K562 (cell line): ENCODE data around the gene HSF2. TPM values are rescaled to one million over a fixed set of nuclear protein-coding genes. Genes with fewer than 3 reads are reported as not detected.

Experiments used
- ATAC-seq: fragments of 200-7000 bp; cut with Tn5 transposase; 3 replicates; pipeline ENCODE4 v1.9.1; 2020; ENCODE audit warnings: moderate library complexity
- BruUV-seq: library from RNA; stranded (reverse); fragments of 400-500 nt; replicated peaks from 2 replicates; lab custom pipeline; 2021; lab: Mats Ljungman, UMichigan
- CTCF ChIA-PET: fragments of 300-600 bp; formaldehyde crosslinking; extraction: SDS; loops from one replicate; lab custom pipeline; 2021; ENCODE audit warnings: low intra/inter-chr PET ratio; lab: Yijun Ruan, JAX
- POLR2A ChIA-PET: fragments of 300-600, 350-650 bp; sonication (Branson Sonifier 250); formaldehyde crosslinking; extraction: SDS; loops from one replicate; lab custom pipeline; 2021; ENCODE audit warnings: antibody characterized with exemption, inconsistent platforms; lab: Yijun Ruan, JAX
- DNase-seq, 4 experiments: peaks; one replicate each; pipeline versions ENCODE4 v3.0.0 to v3.0.0-alpha.2; 2011 to 2018; ENCODE audit warnings: low spot score in 3 of 4, mixed read lengths in 3 of 4; ENCODE audit errors: extremely low read depth in 1 of 4
- FAIRE-seq: peaks from 2 replicates; lab custom pipeline; 2011; peaks lifted over from hg19 to GRCh38; lab: Jason Lieb, UNC
- H2AFZ ChIP-seq: 2 replicates; pipeline ENCODE4 v1.6.0; 2011; ENCODE audit warnings: low read depth, low read length, control low read depth, inconsistent platforms
- H3K27ac ChIP-seq: fragments of 200-600 bp; 3 replicates; pipeline ENCODE4 v1.8.0; 2011; ENCODE audit warnings: low read depth, mild to moderate bottlenecking, control low read depth, inconsistent platforms, low read length, moderate library complexity, mixed read lengths; ENCODE audit errors: extremely low read depth
- H3K27me3 ChIP-seq, 2 experiments: fragments of 300-600 bp in 1 of 2; 2 replicates in 1 of 2; 3 replicates in 1 of 2; pipeline versions ENCODE4 v1.6.0 to v1.8.0; 2011; ENCODE audit warnings: inconsistent platforms in 2 of 2, low read length in 2 of 2, mild to moderate bottlenecking in 1 of 2, mixed read lengths in 1 of 2, moderate library complexity in 1 of 2; ENCODE audit not compliant: control insufficient read depth in 2 of 2, insufficient read depth in 2 of 2
- H3K36me3 ChIP-seq: fragments of 300-600 bp; 3 replicates; pipeline ENCODE4 v1.8.0; 2011; ENCODE audit warnings: mild to moderate bottlenecking, low read length, inconsistent platforms; ENCODE audit not compliant: control insufficient read depth, insufficient read depth
- H3K4me1 ChIP-seq, 2 experiments: fragments of 200-600 bp in 1 of 2; replicated peaks in 1 of 2; 2 replicates in 1 of 2; 3 replicates in 1 of 2; pipeline versions ENCODE4 v1.5.1 to v1.8.0; 2011; ENCODE audit warnings: inconsistent platforms in 2 of 2, low read length in 2 of 2, mild to moderate bottlenecking in 1 of 2, mixed read lengths in 1 of 2, moderate library complexity in 1 of 2; ENCODE audit not compliant: control insufficient read depth in 2 of 2, insufficient read depth in 2 of 2
- H3K4me2 ChIP-seq: 2 replicates; pipeline ENCODE4 v1.6.1; 2011; ENCODE audit warnings: low read length, control low read depth, inconsistent platforms, mixed read lengths; ENCODE audit not compliant: insufficient read depth
- H3K4me3 ChIP-seq: fragments of 200-600 bp; sonication (generic), shearing (Covaris generic); 2 replicates; pipeline ENCODE4 v1.5.1; 2016; ENCODE audit warnings: control low read depth, inconsistent platforms
- H3K79me2 ChIP-seq: fragments of 200-600 bp; 3 replicates; pipeline ENCODE4 v1.8.0; 2011; ENCODE audit warnings: low read length, inconsistent platforms; ENCODE audit not compliant: control insufficient read depth, insufficient read depth
- H3K9ac ChIP-seq, 2 experiments: 2 replicates each; pipeline versions ENCODE4 v1.6.0 to v1.6.1; 2011; ENCODE audit warnings: low read depth in 2 of 2, low read length in 2 of 2, control low read depth in 1 of 2, inconsistent platforms in 1 of 2, mild to moderate bottlenecking in 1 of 2, mixed read lengths in 1 of 2; ENCODE audit not compliant: insufficient read depth in 1 of 2
- H3K9me1 ChIP-seq: one replicate; pipeline ENCODE4 v1.6.0; 2011; ENCODE audit warnings: inconsistent platforms, mild to moderate bottlenecking, low read length, moderate library complexity; ENCODE audit not compliant: control insufficient read depth, insufficient read depth
- H3K9me3 ChIP-seq: replicated peaks from 2 replicates; pipeline ENCODE4 v1.5.1; 2011; ENCODE audit warnings: low read depth, low read length, inconsistent platforms; ENCODE audit not compliant: control insufficient read depth, insufficient read depth
- H4K20me1 ChIP-seq: replicated peaks from 2 replicates; pipeline ENCODE4 v1.6.1; 2011; ENCODE audit warnings: low read length, inconsistent platforms, mixed read lengths; ENCODE audit not compliant: control insufficient read depth, insufficient read depth
- E2F3 ChIP-seq: fragments of 250-450 bp; sonication (Bioruptor Pico); IDR thresholded peaks from 2 replicates; pipeline ENCODE4 v1.4.0; 2020; ENCODE audit warnings: mild to moderate bottlenecking
- HDGF ChIP-seq: fragments of 450-650 bp; IDR thresholded peaks from 2 replicates; pipeline ENCODE4 v1.6.1; 2016
- SMARCB1 ChIP-seq: IDR thresholded peaks from 2 replicates; pipeline ENCODE4 v1.6.1; 2011; ENCODE audit warnings: improper control_type of control experiment, low read depth; ENCODE audit not compliant: insufficient read length
- TEAD4 ChIP-seq, 2 experiments: sonication (generic) in 1 of 2; formaldehyde crosslinking in 1 of 2; IDR thresholded peaks; 2 replicates each; pipeline versions ENCODE4 v1.6.1 to v1.8.0; 2012 to 2022; ENCODE audit warnings: borderline replicate concordance in 1 of 2, inconsistent platforms in 1 of 2, low read length in 1 of 2, mild to moderate bottlenecking in 1 of 2, missing genetic modification reagents in 1 of 2
- TRIM28 ChIP-seq: fragments of 450-650 bp; IDR thresholded peaks from 2 replicates; pipeline ENCODE4 v1.6.1; 2017
- USF2 ChIP-seq: sonication (generic); formaldehyde crosslinking; IDR thresholded peaks from 2 replicates; pipeline ENCODE4 v1.5.0; 2020; ENCODE audit warnings: missing genetic modification reagents
- ZNF318 ChIP-seq, 2 experiments: fragments of 450-650 bp; IDR thresholded peaks; 2 replicates each; pipeline ENCODE4 v1.6.1; 2016; ENCODE audit warnings: mild to moderate bottlenecking in 2 of 2, borderline replicate concordance in 1 of 2, low read depth in 1 of 2, moderate library complexity in 1 of 2
- ZNF408 ChIP-seq: fragments of 250-450 bp; sonication (Bioruptor Pico); IDR thresholded peaks from 2 replicates; pipeline ENCODE4 v1.4.0; 2020; ENCODE audit warnings: low read depth, mild to moderate bottlenecking, moderate library complexity
- ZNF717 ChIP-seq: fragments of 250-450 bp; sonication (Bioruptor Pico); IDR thresholded peaks from 2 replicates; pipeline ENCODE4 v1.5.0; 2021
- ZNF778 ChIP-seq: fragments of 450-650 bp; formaldehyde crosslinking; IDR thresholded peaks from 2 replicates; pipeline ENCODE4 v1.4.0; 2020; ENCODE audit warnings: mild to moderate bottlenecking, moderate library complexity
- WGBS: fragments of 100-300 bp; shearing (Covaris generic); methylation state at CpG from one replicate; pipeline ENCODE4 v1.1.6; 2016; ENCODE audit warnings: low coverage, mixed read lengths; ENCODE audit not compliant: insufficient coverage; ENCODE audit errors: missing lambda C conversion rate; 5-methylcytosine and 5-hydroxymethylcytosine counted together
- in situ Hi-C: fragments of 300-500 bp; cut with MboI; formaldehyde crosslinking; loops from 4 replicates; pipeline ENCODE4 v1.15.0; 2018; ENCODE audit warnings: inconsistent platforms, mixed read lengths
- intact Hi-C: fragments of 100-400 bp; cut with micrococcal nuclease; formaldehyde crosslinking; loops from 2 replicates; pipeline ENCODE4 v1.14.2; 2022
- polyA plus RNA-seq, 8 experiments: library from polyadenylated mRNA; depleted of rRNA in 4 of 8; stranded (reverse) in 5 of 8; unstranded in 3 of 8; fragments of >200 nt; fragmentation: Nextera tagmentation in 2 of 8; fragmentation: Illumina TruSeq in 1 of 8; extraction: Ambion mirVana in 2 of 8; extraction: Trizol in 1 of 8; gene quantifications; 2 replicates each; pipeline versions ENCODE4 v1.2.1 to v1.2.3, GENCODE V29; 2011 to 2014; ENCODE audit warnings: inconsistent platforms in 1 of 8, missing spikeins in 1 of 8
- total RNA-seq, 7 experiments: library from RNA; depleted of rRNA in 6 of 7; stranded (reverse); fragments of >200 nt in 6 of 7; fragmentation: Illumina TruSeq in 2 of 7; extraction: Trizol in 2 of 7; gene quantifications; 2 replicates each; pipeline versions ENCODE4 v1.2.1 to v1.2.3, GENCODE V29; 2011 to 2021; ENCODE audit warnings: low replicate concordance in 1 of 7

The HSF2 gene
- total and polyA plus RNA-seq, 9 of the 15 experiments (the other 6 are each of a cell fraction or from before 2014, with no cell fraction given) = 19.1 to 73.1 (median 29.2) TPM

GRCh38 chr6:122449069-122449468 is 49.6 kb downstream of the HSF2 start:
- H3K4me3 ChIP-seq = no peak overlapping the region
- no peak for FAIRE-seq
- in situ Hi-C loops = no loop called here

More at GRCh38 chr6:122449069-122449468, 49.6 kb downstream of the HSF2 start:
- H3K9me3 ChIP-seq = no peaks in the 10 kb centered on the region
- peaks cover 85% of the 10 kb centered on the region for H3K36me3 ChIP-seq
- CTCF ChIA-PET = no interaction called here
- POLR2A ChIA-PET = interaction anchor here (0.7 kb wide), 1 partner anchor 35 kb away, joined by 3 read pairs; no protein-coding TSS in a partner anchor
- intact Hi-C loops = no loop called here
- H3K4me2 ChIP-seq = no peak overlapping the region
- no TSS peak for BruUV-seq
- no peaks in the 10 kb centered on the region for H3K9me1 ChIP-seq
- H4K20me1 ChIP-seq = no peaks in the 10 kb centered on the region
- no peak for ATAC-seq
- H3K79me2 ChIP-seq = no peaks in the 10 kb centered on the region
- WGBS = 100% methylated on average over 1 of the region's 1 CpG
- no peaks in the 10 kb centered on the region for H3K27me3 ChIP-seq
- no peaks in the 10 kb centered on the region for H3K4me1 ChIP-seq
- H3K9ac ChIP-seq = no peak overlapping the region
- H2AFZ ChIP-seq = no peak overlapping the region
- TF ChIP-seq TEAD4 (IDR thresholded peaks at IDR 0.05; ENCODE audit: low read length) (no peak), TEAD4 (CRISPR knock-in tag; IDR thresholded peaks at IDR 0.05; ENCODE audit: borderline replicate concordance) (no peak), SMARCB1 (no peak), E2F3 (CRISPR knock-in tag) (no peak), TRIM28 (no peak), ZNF318 (IDR thresholded peaks at IDR 0.05; ENCODE audit: borderline replicate concordance in 1 of 2, low read depth in 1 of 2) (no peak), HDGF (no peak), USF2 (no peak), ZNF408 (CRISPR knock-in tag) (no peak), ZNF778 (CRISPR knock-in tag) (no peak), ZNF717 (CRISPR knock-in tag) (no peak)
- DNase-seq = no peak
- no peak overlapping the region for H3K27ac ChIP-seq
